Measurements from ENCODE around the gene MSMP. TPM values are rescaled to one million over a fixed set of nuclear protein-coding genes. Genes with fewer than 3 reads are reported as not detected.

The MSMP gene
- total and polyA plus RNA-seq, 9 of the 15 experiments (the other 6 are each of a cell fraction or from before 2014, with no cell fraction given): 0.60 TPM; not detected in 8

GRCh38 chr9:35748858-35749514 is 5.1 kb downstream of the MSMP start, which contains the start of the genes GBA2 and RGP1 (continued):
- TF ChIP-seq ZNF212 (CRISPR knock-in tag; IDR thresholded peaks at IDR 0.05) (no peak), SIN3A (IDR thresholded peaks at IDR 0.05; ENCODE audit: borderline replicate concordance in 2 of 2, control insufficient read depth in 1 of 2, low read depth in 2 of 2, low read length in 2 of 2) (peak in 1 of 2 experiments; percentile 27; a peak in 2 of 4 replicates), NEUROD1 (IDR thresholded peaks at IDR 0.05; ENCODE audit: borderline replicate concordance, low read depth, low read length, partially characterized antibody) (no peak), RREB1 (CRISPR knock-in tag; IDR thresholded peaks at IDR 0.05) (no peak), COPS2 (conservative IDR thresholded peaks at IDR 0.05) (no peak), ARID2 (IDR thresholded peaks at IDR 0.05) (no peak), GTF2B (IDR thresholded peaks at IDR 0.05; ENCODE audit: extremely low read depth, insufficient read length) (no peak), FOXM1 (IDR thresholded peaks at IDR 0.05; ENCODE audit: low read depth) (no peak), FOXM1 (CRISPR knock-in tag; IDR thresholded peaks at IDR 0.05; ENCODE audit: low read depth) (0 out of 2 replicates have a peak, but pooled peaks have one; percentile 19), ATF6 (CRISPR knock-in tag; IDR thresholded peaks at IDR 0.05) (no peak), HMGN3 (IDR thresholded peaks at IDR 0.05; ENCODE audit: borderline replicate concordance, extremely low read depth, insufficient read length, low read depth, low read length) (peak; percentile 66), ZFX (CRISPR knock-in tag; IDR thresholded peaks at IDR 0.05) (peak; percentile 71), ESRRA (IDR thresholded peaks at IDR 0.05; ENCODE audit: borderline replicate concordance, low read depth) (peak; percentile 97), C11orf30 (IDR thresholded peaks at IDR 0.05; ENCODE audit: low read depth) (no peak), ZNF57 (CRISPR knock-in tag; IDR thresholded peaks at IDR 0.05) (no peak), PHF20 (IDR thresholded peaks at IDR 0.05; ENCODE audit: partially characterized antibody) (peak; percentile 69), ZNF263 (CRISPR knock-in tag; IDR thresholded peaks at IDR 0.05; ENCODE audit: borderline replicate concordance) (no peak), TCFL5 (CRISPR knock-in tag; conservative IDR thresholded peaks at IDR 0.05) (no peak), MIER1 (IDR thresholded peaks at IDR 0.05; ENCODE audit: low read depth) (no peak), ELF2 (CRISPR knock-in tag; IDR thresholded peaks at IDR 0.05) (peak; percentile 60; the same call in 1 of the 2 replicates), POLR2A (conservative IDR thresholded peaks at IDR 0.05) (peak; percentile 62; the same call in 1 of the 2 replicates)

Data from K562 (cell line).